Heart right ventricle (tissue), 16 donors: ENCODE data around the gene CD200R1. TPM values are rescaled to one million over a fixed set of nuclear protein-coding genes. Genes with fewer than 3 reads are reported as not detected.
A peak's percentile ranks its signal among the peaks of the same experiment; 100 is the strongest.
"Not testable (repeated sequence)": the region's sequence is repeated elsewhere in the genome, so short reads cannot be mapped to it uniquely, and the experiment has no call there.

Experiments
- ATAC-seq, 8 donors: fragments of 200-7000 bp; cut with Tn5 transposase; one replicate each; pipeline ENCODE4 v1.9.1; 2020; ENCODE audit warnings: mild to moderate bottlenecking in 8 of 8, moderate library complexity in 8 of 8, moderate number of reproducible peaks in 1 of 8
- DNase-seq, 2 donors: peaks; one replicate each; pipeline ENCODE4 v3.0.0-alpha.2; 2020
- H3K27ac ChIP-seq, 10 donors: fragments of 200-600 bp; sonication (generic) in 2 of 10; one replicate each; pipeline versions ENCODE4 v1.5.0 to v1.8.0; 2020 to 2022; ENCODE audit warnings: mild to moderate bottlenecking in 3 of 10
- H3K27me3 ChIP-seq, 7 donors: fragments of 200-600 bp; one replicate each; pipeline ENCODE4 v1.8.0; 2021 to 2022; ENCODE audit warnings: mild to moderate bottlenecking in 2 of 7
- H3K36me3 ChIP-seq, 9 donors: fragments of 200-600 bp; sonication (generic) in 1 of 9; one replicate each; pipeline versions ENCODE4 v1.5.0 to v1.8.0; 2020 to 2022; ENCODE audit warnings: mild to moderate bottlenecking in 2 of 9
- H3K4me1 ChIP-seq, 9 donors: fragments of 200-600 bp; sonication (generic) in 1 of 9; one replicate each; pipeline versions ENCODE4 v1.5.0 to v1.8.0; 2020 to 2022; ENCODE audit warnings: mild to moderate bottlenecking in 4 of 9
- H3K4me3 ChIP-seq, 10 donors: fragments of 200-600 bp; sonication (generic) in 2 of 10; one replicate each; pipeline versions ENCODE4 v1.5.0 to v1.8.0; 2020 to 2022; ENCODE audit warnings: mild to moderate bottlenecking in 7 of 10, moderate library complexity in 2 of 10
- H3K9me3 ChIP-seq, 11 donors: fragments of 200-600 bp in 10 of 11; sonication (generic) in 2 of 11; one replicate each; pipeline versions ENCODE4 v1.5.0 to v1.8.0; 2013 to 2022; ENCODE audit warnings: mild to moderate bottlenecking in 2 of 11, control low read depth in 1 of 11, moderate library complexity in 1 of 11
- CTCF ChIP-seq, 9 donors: fragments of 200-600 bp; sonication (generic) in 2 of 9; IDR thresholded peaks; one replicate each; pipeline versions ENCODE4 v1.5.0 to v1.8.0; 2021 to 2022; ENCODE audit warnings: antibody characterized with exemption in 9 of 9, mild to moderate bottlenecking in 5 of 9, moderate library complexity in 1 of 9
- WGBS, 2 donors: extraction: QIAGEN DNeasy Blood & Tissue Kit; methylation state at CpG; one replicate each; pipeline ENCODE4 v1.1.7; 2013; ENCODE audit warnings: inconsistent platforms in 1 of 2; 5-methylcytosine and 5-hydroxymethylcytosine counted together
- intact Hi-C, 10 donors: fragments of 100-400 bp; cut with DNase I; formaldehyde crosslinking; loops; one replicate each; pipeline versions ENCODE4 v1.11.1 to v1.14.2; 2022
- polyA plus RNA-seq, 2 donors: library from polyadenylated mRNA; stranded (reverse); fragments of 200-250 nt; gene quantifications; one replicate each; pipeline ENCODE4 v1.2.3, GENCODE V29; 2013
- total RNA-seq, 10 donors: library from RNA; stranded (reverse); fragmentation: NEBNext Ultra II Directional in 3 of 10; extraction: Animal tissue kit (Norgen Biotek cat#: 25700) in 3 of 10; gene quantifications; one replicate each; pipeline versions ENCODE4 v1.2.1 to v1.2.4, GENCODE V29; 2021 to 2023
- donor health status: Arrhythmogenic right ventricular cardiomyopathy.
- donor health status: ischemic (EF 13 %, LVEDD 7.1; RV severe dilation, severe dysfunction).
- donor health status: healthy with polysubstance abuse.
- donor health status: DM: no; HTN: yes; CAD: no.
- donor health status: DM: no; HTN: no; CAD: no.
- donor health status: ischemic (EF 25% LVEDD 6.9; RV normal size, moderate dysfunction).
- donor health status: ischemic (EF 25% LVEDD 5.7; RV mildly dilated, moderate dysfunction).
- donor health status: healthy.
- donor health status: DM: yes; HTN: yes; CAD: no.
- donor health status: Ischemic cardiomyopathy.
- donor health status: ischemic (EF 35%, LVEDD 5.7; RV mildly dilated, moderate dysfunction).
- donor health status: nonischemic (EF 11% LVEDD 7.7; RV severe dilation, severe dysfunction).
- donor health status: DM: yes; HTN: yes; CAD: no.
- donor health status: PGD.
- donor health status: ischemic (EF 29% LVEDD 5.4; RV normal size, mild dysfunction).
- donor health status: nonischemic (EF 23%, LVEDD 6.1; RV moderate dilation, normal function).

The CD200R1 gene
- total and polyA plus RNA-seq, 12 donors, result 0.07 to 2.6 (median 0.45) TPM

- H3K4me1 ChIP-seq, result peaks cover 0 to 9% (median 0%) of the 10 kb centered on the region in 9 donors
- peak in 2 of 8 donors; percentile 25 to 47 for ATAC-seq
- peaks cover 0 to 5% (median 0%) of the 10 kb centered on the region in 9 donors for H3K36me3 ChIP-seq
- TF ChIP-seq CTCF (IDR thresholded peaks at IDR 0.05), result no peak
- H3K9me3 ChIP-seq, result peaks cover 0 to 25% (median 6%) of the 10 kb centered on the region in 11 donors
- DNase-seq, result no peak
- H3K27me3 ChIP-seq, result no peaks in the 10 kb centered on the region
- intact Hi-C loops, result no loop called here
- WGBS, 2 donors, result 58 to 66% methylated on average over 3 of the region's 3 CpGs
- no peak overlapping the region for H3K4me3 ChIP-seq
- no peak overlapping the region for H3K27ac ChIP-seq
These were observed 43.0 kb downstream of the CD200R1 start for GRCh38 chr3:112931736-112932521.

- intact Hi-C loops, result no loop called here
These were observed 44.1 kb downstream of the CD200R1 start for GRCh38 chr3:112930771-112931170.

GRCh38 chr3:112925969-112926368 lies 48.9 kb downstream of the CD200R1 start:
- ATAC-seq, result no peak
- intact Hi-C loops, result no loop called here
- WGBS, 2 donors, result 41% methylated on average over 2 of the region's 2 CpGs
- Histone ChIP-seq H3K27me3 (no peaks in the 10 kb centered on the region), H3K36me3 (peaks cover 0 to 15% (median 0%) of the 10 kb centered on the region in 9 donors), H3K4me3 (no peak overlapping the region), H3K27ac (no peak overlapping the region), H3K9me3 (peaks cover 0 to 4% (median 0%) of the 10 kb centered on the region in 11 donors), H3K4me1 (no peaks in the 10 kb centered on the region)
- DNase-seq, result no peak
- TF ChIP-seq CTCF (IDR thresholded peaks at IDR 0.05), result no peak

More at GRCh38 chr3:112930771-112931170, 44.1 kb downstream of the CD200R1 start:
- H3K4me1 ChIP-seq, result peaks cover 0 to 9% (median 0%) of the 10 kb centered on the region in 9 donors
- H3K36me3 ChIP-seq, result peaks cover 0 to 5% (median 0%) of the 10 kb centered on the region in 9 donors
- WGBS, 2 donors, result 92 to 98% methylated on average over 3 of the region's 3 CpGs
- no peak overlapping the region for H3K4me3 ChIP-seq
- peaks cover 0 to 18% (median 6%) of the 10 kb centered on the region in 11 donors for H3K9me3 ChIP-seq
- DNase-seq, result no peak
- no peaks in the 10 kb centered on the region for H3K27me3 ChIP-seq
- ATAC-seq, result no peak
- no peak overlapping the region for H3K27ac ChIP-seq
- TF ChIP-seq CTCF (IDR thresholded peaks at IDR 0.05), result no peak

GRCh38 chr3:112925560-112925959 lies 49.3 kb downstream of the CD200R1 start:
- Histone ChIP-seq H3K4me3 (no peak overlapping the region), H3K36me3 (peaks cover 0 to 15% (median 0%) of the 10 kb centered on the region in 9 donors), H3K4me1 (no peaks in the 10 kb centered on the region), H3K9me3 (peaks cover 0 to 4% (median 0%) of the 10 kb centered on the region in 11 donors), H3K27me3 (no peaks in the 10 kb centered on the region), H3K27ac (no peak overlapping the region)
- WGBS, 2 donors, result 95 to 96% methylated on average over 2 of the region's 2 CpGs
- DNase-seq (no peak), ATAC-seq (no peak)
- TF ChIP-seq CTCF (IDR thresholded peaks at IDR 0.05), result no peak
- intact Hi-C loops, result no loop called here

- H3K27me3 ChIP-seq, H3K36me3 ChIP-seq, ATAC-seq, intact Hi-C loops, H3K4me3 ChIP-seq, DNase-seq, H3K4me1 ChIP-seq, H3K27ac ChIP-seq: not testable (repeated sequence)
- 84 to 87% methylated on average over 5 of the region's 5 CpGs for WGBS, 2 donors
- peaks cover 0 to 44% (median 9%) of the 10 kb centered on the region in 11 donors for H3K9me3 ChIP-seq
These were observed 55.4 kb downstream of the CD200R1 start for GRCh38 chr3:112919541-112919940.
